HG03025 (cell line): ENCODE measurements around the gene LIMCH1.
"Not testable (repeated sequence)": the region's sequence is repeated elsewhere in the genome, so short reads cannot be mapped to it uniquely, and the experiment has no call there.

Experiments
- ATAC-seq: cut with Tn5 transposase; IDR thresholded peaks from one replicate; pipeline ENCODE4 v1.9.1; 2021; ENCODE audit warnings: mild to moderate bottlenecking, moderate library complexity; ENCODE audit not compliant: unreplicated experiment, low FRiP score

The LIMCH1 gene

DNA sequence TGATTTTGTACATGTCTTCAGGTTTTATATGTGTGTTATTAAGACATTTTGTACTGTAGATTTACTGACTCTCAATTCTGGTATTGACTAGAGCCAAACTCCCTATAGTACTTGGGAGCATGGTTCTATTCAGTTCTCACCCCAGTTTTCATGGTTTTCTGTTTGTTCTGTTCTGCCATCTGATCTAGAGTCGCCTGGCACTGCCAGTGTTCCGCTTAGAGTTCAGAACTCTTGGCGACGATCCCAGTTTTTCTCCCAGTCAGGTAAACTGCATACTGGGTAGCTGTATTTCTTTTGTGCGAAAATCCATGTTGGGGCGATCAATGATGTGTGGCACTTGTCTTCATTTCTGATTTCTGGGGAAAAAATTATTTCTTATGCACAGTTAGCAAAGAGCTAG is 132.6 kb downstream of the LIMCH1 start:
- no peak for ATAC-seq

DNA sequence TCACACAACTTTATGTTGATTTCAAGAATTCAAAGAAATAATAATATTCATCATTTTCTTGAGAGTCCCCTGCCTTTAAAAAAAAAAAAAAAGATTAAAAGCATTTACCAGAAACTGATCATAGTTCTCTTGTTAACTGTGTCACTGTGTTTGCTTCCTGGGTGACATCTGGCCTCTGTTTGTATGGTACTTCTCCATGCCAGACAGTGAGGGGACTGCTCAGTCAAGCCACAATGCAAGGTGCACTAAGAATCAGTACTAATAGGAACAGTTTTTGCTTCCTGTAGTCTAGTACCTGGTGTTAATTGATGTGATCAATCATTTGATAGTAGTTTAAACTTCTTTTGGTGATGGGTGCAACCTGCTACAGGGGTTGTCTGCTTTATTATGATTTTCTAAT is 133.0 kb downstream of the LIMCH1 start:
- ATAC-seq: no peak

- ATAC-seq: no peak
These were observed 140.3 kb downstream of the LIMCH1 start for GRCh38 chr4:41678086-41678816.

- ATAC-seq: no peak
These were observed 141.0 kb downstream of the LIMCH1 start for GRCh38 chr4:41678951-41679350.

GRCh38 chr4:41679991-41680390 is 142.0 kb downstream of the LIMCH1 start:
- ATAC-seq: no peak

DNA sequence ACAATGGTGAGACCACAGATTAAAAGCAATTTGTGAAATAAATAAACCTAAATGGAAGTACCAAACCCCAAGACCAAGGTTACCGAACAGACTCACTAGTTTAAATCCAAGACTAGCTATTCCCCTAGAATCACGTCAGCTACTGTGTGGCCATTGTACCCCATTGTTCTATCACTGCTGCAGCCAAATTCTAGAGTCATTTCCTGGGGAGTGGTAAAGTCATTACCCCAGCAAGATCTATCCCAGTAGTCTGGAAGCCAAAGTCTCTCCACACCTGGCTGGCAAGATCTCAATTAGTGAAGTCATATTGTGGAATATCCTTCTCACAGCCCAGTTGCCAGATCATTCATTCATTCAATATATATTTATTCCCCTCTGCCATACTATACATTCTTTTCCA is 143.1 kb downstream of the LIMCH1 start:
- no peak for ATAC-seq

- ATAC-seq: no peak
These were observed 145.4 kb downstream of the LIMCH1 start for GRCh38 chr4:41683326-41683725.

GRCh38 chr4:41686893-41687292 is 148.9 kb downstream of the LIMCH1 start:
- no peak for ATAC-seq

GRCh38 chr4:41687971-41688370 is 150.0 kb downstream of the LIMCH1 start:
- ATAC-seq: no peak

- peak; percentile 59 for ATAC-seq
These were observed 154.9 kb downstream of the LIMCH1 start for GRCh38 chr4:41692717-41693345.

DNA sequence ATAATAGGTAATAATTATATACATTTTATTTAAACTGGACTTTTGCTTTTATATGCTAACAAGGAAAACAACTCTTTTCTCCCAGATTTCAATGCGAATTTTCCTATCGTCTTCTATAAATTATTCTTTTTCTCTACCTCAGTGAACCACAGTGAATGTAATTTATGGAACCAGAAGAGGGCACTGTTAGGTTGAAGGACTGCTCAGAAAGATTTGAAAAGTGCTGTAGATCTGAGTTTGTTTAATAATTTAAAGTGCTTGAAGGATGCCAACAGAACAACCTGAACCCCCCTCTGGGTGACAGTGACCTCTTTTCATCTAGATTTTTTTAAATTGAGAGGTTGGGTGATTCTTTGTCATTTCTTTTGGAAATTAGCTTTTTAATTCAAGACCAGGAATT is 155.7 kb downstream of the LIMCH1 start:
- no peak for ATAC-seq

GRCh38 chr4:41696131-41696530 is 158.2 kb downstream of the LIMCH1 start:
- ATAC-seq: no peak

DNA sequence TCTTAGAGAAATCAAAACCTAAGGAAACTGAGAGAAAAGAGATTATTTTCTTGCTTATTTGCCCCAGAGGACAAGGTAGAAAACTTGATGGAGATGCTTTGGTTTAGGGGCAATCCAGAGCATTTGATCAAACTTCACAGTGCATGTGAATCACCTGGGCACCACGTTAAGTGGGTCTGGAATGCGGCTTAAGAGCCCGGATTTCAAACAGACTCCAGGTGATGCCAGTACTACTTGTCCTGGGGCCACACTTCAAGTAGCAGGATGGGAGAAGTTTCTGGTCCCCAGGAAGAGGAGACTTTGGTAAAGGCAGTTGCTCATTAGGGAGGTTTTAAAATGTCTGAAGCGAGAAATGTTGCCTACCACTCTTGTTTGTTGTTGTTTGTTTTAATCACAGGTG is 158.8 kb downstream of the LIMCH1 start:
- ATAC-seq: no peak

DNA sequence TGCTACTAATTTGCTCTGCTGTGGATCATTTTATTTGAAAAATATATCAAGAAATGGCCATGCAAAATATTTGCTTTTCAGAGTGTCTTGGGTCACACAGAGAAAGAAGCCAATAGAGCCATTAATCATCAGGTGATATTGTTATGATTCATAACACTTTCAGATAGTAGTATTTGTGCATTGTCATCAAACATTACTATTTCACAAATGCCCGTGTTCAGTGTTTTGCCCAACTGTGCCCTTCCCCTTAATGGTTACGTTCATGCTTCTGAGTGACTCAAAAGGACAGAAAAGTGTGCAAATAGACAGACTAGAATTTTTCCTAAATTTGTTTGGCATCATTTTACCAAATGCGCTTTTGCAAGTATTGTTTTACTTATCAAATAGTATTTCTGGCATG is 164.0 kb downstream of the LIMCH1 start:
- ATAC-seq: no peak

DNA sequence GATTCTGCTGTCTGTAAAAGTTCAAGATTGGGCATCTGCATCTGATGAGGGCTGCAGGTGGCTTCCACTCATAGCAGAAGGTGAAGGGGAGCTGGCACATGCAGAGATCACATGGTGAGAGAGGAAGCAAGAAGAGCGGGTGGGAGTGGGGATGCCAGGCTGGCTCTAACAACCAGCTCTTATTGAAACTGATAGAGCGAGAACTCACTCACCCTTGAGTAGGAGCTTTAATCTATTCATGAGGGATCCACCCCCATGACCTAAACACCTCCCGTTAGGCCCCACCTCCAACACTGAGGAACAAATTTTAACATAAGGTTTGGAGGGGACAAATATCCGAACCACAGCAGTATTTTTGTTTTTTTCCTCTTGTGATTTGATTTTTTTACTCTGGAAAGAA is 164.8 kb downstream of the LIMCH1 start:
- ATAC-seq: no peak

GRCh38 chr4:41703785-41704184 is 165.8 kb downstream of the LIMCH1 start:
- ATAC-seq: no peak

DNA sequence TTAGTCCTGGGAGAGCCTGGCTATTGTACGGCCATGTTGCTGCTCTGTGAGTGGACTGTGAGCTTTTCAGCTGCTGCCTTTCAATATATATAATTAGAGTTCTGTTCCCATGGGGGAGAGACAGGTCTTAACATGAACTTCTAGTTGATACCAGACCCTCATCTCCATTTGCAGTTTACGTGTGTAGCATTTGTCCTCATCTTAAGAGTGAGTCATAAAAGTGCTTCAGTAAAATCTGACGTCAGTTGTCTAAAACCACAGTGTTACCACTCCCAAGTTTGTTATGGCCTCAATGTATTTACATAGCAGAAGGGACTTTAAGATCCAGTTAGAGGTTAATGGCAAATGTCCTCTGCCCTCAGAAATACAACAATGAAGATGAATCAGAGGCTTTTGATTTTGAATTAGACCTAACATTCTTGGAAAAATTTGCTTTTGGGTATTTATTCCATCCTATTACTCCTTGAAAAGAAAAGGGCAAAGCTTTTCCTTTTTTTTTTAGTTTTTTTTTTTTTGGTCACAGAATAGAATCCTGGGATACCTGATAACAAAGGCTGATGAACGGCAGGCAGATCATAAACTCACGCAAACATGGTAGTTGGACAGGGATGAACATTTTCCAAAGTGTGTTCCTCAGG is 172.0 kb downstream of the LIMCH1 start:
- ATAC-seq: no peak

GRCh38 chr4:41711654-41712053 is 173.7 kb downstream of the LIMCH1 start:
- ATAC-seq: not testable (repeated sequence)

GRCh38 chr4:41712425-41712824 is 174.5 kb downstream of the LIMCH1 start:
- ATAC-seq: no peak

- no peak for ATAC-seq
These were observed 175.8 kb downstream of the LIMCH1 start for GRCh38 chr4:41713768-41714167.

DNA sequence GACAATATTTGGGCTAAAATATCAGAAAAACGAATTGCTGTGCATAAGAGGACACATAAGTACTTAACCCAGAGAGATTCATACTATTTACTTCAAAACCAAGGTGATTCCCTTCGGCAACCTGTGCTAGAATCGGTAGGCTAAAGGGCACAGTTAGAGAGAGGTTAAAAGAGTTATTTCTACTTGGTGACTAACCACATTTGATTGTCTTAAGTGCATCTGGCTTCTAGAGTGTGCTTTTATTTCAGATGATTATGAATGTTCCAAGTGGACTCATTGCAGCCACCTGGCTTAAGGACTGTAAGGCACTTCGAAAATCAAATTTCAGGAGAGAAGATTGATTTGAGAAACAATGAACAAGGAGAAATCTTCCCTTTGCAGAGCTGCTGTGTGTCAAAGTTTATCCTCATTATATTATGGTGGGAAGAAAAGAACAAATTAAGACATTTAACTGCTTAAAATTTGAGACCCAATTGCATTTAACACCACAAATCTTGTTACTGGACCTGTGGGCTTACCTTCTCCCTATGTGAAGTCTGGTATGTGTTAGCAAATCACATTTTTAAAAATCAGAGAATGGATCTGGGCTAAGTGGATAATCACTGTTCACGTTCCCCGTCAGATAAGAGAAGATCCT is 176.5 kb downstream of the LIMCH1 start:
- ATAC-seq: no peak
